Dendritic cell treated with granulocyte-macrophage colony-stimulating factor and Interleukin-4, amounts not matched to agents 40 ng/mL and 50 ng/mL, for 4 days (primary cell): Measurements from ENCODE around the gene GALNT10.

Source experiments
- H3K27ac Mint-ChIP-seq: one replicate; pipeline ENCODE4 v1.8.0; 2022; ENCODE audit warnings: mild to moderate bottlenecking, mixed read lengths
- H3K27me3 Mint-ChIP-seq: one replicate; pipeline ENCODE4 v1.8.0; 2022; ENCODE audit warnings: mild to moderate bottlenecking, mixed read lengths
- H3K36me3 Mint-ChIP-seq: one replicate; pipeline ENCODE4 v1.8.0; 2022; ENCODE audit warnings: low read depth, mixed read lengths
- H3K4me1 Mint-ChIP-seq: one replicate; pipeline ENCODE4 v1.8.0; 2022; ENCODE audit warnings: low read depth, mixed read lengths
- H3K4me3 Mint-ChIP-seq: one replicate; pipeline ENCODE4 v1.8.0; 2022; ENCODE audit warnings: mild to moderate bottlenecking, moderate library complexity, mixed read lengths
- H3K9me3 Mint-ChIP-seq: one replicate; pipeline ENCODE4 v1.8.0; 2022; ENCODE audit warnings: mixed read lengths
- intact Hi-C: fragments of 100-400 bp; cut with micrococcal nuclease; formaldehyde crosslinking; loops from one replicate; pipeline ENCODE4 v1.15.0; 2022

Gene GALNT10

DNA sequence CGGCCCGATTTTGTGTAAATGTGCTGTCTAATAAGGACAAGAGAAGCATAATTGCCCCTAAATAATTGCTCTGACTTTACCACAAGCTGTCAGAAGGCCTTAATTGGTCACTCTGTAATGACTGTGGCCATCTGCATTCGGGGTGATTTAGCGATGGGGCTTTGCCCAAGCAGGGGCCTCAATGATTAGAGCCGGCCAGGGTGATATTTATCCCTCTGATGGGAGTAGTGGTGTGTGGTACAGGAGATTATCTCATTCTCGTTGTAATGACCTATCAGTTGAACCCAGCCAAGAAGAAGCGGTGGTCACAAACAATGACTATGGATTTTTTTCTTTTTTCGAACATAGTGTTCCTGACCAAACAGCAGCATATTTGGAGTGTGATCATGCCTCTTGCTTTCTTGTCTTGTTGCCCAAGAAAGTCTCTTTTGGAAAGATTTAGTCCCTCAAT, 183.2 kb downstream of the GALNT10 start:
- H3K4me1 Mint-ChIP-seq, result no peaks in the 10 kb centered on the region
- H3K27me3 Mint-ChIP-seq, result no peaks in the 10 kb centered on the region
- peaks cover 25% of the 10 kb centered on the region for H3K36me3 Mint-ChIP-seq
- H3K9me3 Mint-ChIP-seq, result no peaks in the 10 kb centered on the region
- no peak overlapping the region for H3K27ac Mint-ChIP-seq
- intact Hi-C loops, result no loop called here
- no peak overlapping the region for H3K4me3 Mint-ChIP-seq

DNA sequence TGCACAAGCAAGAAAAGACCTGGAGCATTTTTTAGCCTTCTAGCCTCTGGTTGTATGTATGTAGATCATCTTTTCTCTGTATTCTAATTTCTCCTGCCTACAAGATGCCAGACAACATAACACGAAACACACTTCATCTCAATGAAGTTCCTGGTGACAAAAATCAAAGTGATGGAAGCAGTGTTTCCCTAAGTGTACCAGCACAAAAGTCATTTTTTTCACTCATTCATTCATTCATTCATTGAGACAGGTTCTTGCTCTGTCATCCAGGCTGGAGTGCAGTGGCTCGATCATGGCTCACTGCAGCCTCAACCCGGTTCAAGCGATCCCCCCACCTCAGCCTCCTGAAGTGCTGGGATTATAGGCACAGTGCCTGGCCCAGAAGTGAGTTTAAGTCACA, 183.7 kb downstream of the GALNT10 start:
- Mint-ChIP-seq H3K9me3 (no peaks in the 10 kb centered on the region), H3K4me1 (no peaks in the 10 kb centered on the region), H3K27me3 (no peaks in the 10 kb centered on the region), H3K27ac (no peak overlapping the region), H3K36me3 (peaks cover 26% of the 10 kb centered on the region), H3K4me3 (no peak overlapping the region)
- intact Hi-C loops, result no loop called here

DNA sequence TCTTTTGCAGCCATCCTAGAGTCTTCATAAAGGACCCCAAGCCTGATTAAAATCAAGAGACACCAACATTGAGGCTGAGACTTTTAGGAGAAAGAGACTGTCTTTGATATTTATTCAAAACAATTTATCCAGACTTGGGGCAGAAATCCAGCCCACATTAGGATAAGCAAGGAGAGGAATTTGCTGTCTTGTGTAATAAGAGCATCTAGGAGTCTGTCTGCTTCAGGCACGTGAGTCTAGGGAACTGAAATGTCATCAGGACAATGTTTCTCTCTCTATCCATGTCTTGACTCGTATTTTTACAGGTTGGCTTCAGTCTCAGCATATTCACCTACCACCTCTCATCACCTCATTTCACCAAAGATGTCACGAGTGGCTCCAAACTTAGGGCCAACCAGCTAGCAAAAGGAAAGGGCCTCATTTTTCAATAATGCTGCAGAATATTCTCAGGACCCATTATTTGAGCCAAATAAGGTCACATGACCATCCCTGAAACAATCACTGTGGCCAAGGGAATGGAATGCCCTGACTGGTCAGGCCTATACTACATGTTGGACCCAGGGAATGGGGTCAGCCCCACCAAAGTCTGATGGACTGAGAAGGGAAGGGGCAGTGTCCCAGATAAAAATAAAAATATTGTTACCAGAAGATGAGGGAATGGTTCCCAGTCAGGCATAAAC, 184.9 kb downstream of the GALNT10 start:
- no peak overlapping the region for H3K27ac Mint-ChIP-seq
- H3K4me3 Mint-ChIP-seq, result no peak overlapping the region
- intact Hi-C loops, result no loop called here
- no peaks in the 10 kb centered on the region for H3K9me3 Mint-ChIP-seq
- H3K4me1 Mint-ChIP-seq, result no peaks in the 10 kb centered on the region
- H3K36me3 Mint-ChIP-seq, result peaks cover 30% of the 10 kb centered on the region
- H3K27me3 Mint-ChIP-seq, result no peaks in the 10 kb centered on the region

DNA sequence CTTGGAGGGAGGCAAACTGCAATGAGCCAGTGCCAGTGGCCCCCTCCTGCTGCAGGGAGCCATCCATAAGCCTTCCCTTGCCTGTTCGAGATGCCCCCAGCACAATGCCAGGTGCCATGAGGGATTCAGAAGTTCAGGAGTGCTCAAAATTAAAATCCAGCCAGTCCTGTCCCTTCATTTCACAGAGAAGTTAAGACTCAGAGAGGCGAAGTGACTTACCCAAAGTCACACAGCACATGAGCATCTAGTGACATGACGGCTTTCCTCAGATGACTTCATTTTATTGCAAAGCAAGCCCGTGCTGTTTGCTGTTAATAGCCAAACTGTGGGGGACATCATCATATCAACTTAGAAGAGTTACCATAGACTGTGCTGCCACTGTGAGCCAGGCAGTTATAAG, 185.9 kb downstream of the GALNT10 start:
- Mint-ChIP-seq H3K9me3 (no peaks in the 10 kb centered on the region), H3K36me3 (peaks cover 39% of the 10 kb centered on the region), H3K4me3 (no peak overlapping the region), H3K27me3 (no peaks in the 10 kb centered on the region), H3K27ac (no peak overlapping the region), H3K4me1 (no peaks in the 10 kb centered on the region)
- intact Hi-C loops, result no loop called here

DNA sequence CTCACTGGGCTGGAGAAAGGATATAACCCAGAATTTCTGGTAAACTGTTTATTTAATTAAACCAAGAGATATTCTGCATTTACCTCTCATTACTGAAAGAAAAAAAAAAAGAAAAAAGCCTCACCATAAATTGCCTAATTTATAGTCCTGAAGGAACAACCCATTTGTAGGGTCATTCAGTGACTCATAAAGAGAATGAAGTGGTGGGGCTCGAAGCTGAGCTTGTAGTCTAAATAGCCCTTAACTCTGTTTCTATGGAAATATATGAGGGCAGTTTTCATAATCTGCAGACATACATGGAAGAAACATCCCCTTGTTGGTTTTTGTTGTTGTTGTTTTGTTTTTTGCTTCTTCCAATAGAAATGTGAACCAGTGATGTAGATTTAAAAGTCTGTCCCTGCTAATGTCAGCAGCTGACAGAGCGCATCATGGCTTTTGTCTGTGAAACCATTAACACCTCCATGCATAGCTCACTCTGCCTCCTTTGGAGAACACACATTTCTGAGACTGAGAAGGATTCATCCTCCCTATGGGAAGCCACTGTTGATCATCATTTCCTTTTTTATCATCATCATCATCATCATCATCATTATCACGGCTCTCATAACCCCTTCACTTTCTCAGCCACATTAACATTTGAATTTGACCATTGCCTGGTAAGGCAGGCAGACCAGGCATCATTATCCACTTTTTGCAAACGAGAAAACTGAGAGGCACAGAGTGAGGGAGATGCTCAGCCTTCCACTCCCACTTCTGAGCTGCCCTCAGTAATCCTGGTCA, 187.4 kb downstream of the GALNT10 start:
- Mint-ChIP-seq H3K9me3 (no peaks in the 10 kb centered on the region), H3K27ac (no peak overlapping the region), H3K4me1 (no peaks in the 10 kb centered on the region), H3K36me3 (peaks cover 47% of the 10 kb centered on the region), H3K4me3 (no peak overlapping the region), H3K27me3 (no peaks in the 10 kb centered on the region)
- intact Hi-C loops, result no loop called here

DNA sequence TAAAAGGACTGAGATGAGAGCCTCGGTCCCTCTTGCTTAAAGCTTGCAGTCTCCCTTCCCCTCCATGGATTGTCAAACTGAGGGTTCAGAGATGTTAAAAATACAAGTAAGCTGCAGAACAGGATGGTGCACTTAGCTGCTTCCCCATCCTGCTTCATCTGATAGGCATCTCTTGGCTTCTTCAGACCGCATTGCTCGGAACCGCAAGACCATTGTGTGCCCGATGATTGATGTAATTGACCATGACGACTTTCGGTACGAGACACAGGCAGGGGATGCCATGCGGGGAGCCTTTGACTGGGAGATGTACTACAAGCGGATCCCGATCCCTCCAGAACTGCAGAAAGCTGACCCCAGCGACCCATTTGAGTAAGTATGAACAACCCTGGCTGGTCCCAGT, 189.7 kb downstream of the GALNT10 start:
- Mint-ChIP-seq H3K27ac (no peak overlapping the region), H3K9me3 (peaks cover 8% of the 10 kb centered on the region), H3K36me3 (peaks cover 59% of the 10 kb centered on the region), H3K4me1 (no peaks in the 10 kb centered on the region), H3K4me3 (no peak overlapping the region), H3K27me3 (no peaks in the 10 kb centered on the region)
- intact Hi-C loops, result no loop called here

DNA sequence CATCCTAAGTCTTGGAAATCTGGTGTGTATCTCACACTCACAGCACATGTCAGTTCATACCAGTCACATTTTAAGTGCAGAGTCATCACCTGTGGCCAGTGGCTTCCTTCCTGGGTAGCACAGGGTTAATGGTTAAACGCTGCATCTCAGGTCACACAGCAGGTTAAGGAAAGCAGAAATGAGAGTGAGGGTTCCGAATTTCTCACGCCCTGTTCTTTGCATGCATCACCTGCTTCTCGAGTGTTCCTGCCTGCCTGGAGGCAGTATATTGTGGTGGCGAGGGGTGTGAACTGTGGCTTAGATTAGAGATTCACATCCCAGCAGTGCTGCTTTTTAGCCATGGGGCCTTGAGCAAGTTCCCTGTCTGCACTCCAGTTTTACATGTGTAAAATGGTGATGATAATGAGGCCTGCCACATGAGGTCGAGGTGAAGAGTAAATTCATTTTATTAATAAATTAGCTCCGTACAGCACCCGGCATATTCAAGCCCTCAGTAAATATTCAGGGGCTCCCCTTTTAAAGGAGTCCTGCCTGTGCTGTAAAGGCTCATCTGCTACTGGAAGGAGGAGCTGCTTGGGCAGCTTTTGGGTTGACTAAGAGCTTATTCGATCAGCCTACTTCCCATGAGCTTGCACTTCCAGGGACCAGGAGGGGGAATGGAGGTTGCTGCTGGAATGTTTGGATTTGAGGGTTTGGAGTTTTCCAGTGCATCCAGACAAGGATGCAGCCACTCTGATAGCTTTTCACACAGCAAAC, 194.1 kb downstream of the GALNT10 start:
- peaks cover 48% of the 10 kb centered on the region for H3K36me3 Mint-ChIP-seq
- H3K4me3 Mint-ChIP-seq, result no peak overlapping the region

DNA sequence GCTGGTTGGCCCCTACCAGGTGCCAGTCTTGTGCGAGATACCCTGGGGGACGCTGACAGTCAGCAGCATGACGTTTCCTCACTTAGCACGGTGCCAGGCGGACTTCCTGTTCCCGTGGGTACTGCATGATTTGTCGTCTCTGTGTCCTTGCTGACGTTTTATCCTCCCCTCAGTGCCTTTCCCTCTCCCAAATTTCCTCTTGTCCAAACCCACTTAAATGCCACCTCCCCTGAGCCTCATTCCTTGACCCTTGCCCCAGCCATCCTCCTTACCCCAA, 194.6 kb downstream of the GALNT10 start:
- H3K27ac Mint-ChIP-seq, result no peak overlapping the region
- intact Hi-C loops, result no loop called here
- H3K27me3 Mint-ChIP-seq, result no peaks in the 10 kb centered on the region
- peaks cover 52% of the 10 kb centered on the region for H3K36me3 Mint-ChIP-seq
- H3K9me3 Mint-ChIP-seq, result peaks cover 8% of the 10 kb centered on the region
- H3K4me3 Mint-ChIP-seq, result no peak overlapping the region
- H3K4me1 Mint-ChIP-seq, result no peaks in the 10 kb centered on the region

More for the DNA sequence above, 194.1 kb downstream of the GALNT10 start:
- Mint-ChIP-seq H3K27me3 (no peaks in the 10 kb centered on the region), H3K9me3 (peaks cover 8% of the 10 kb centered on the region), H3K4me1 (no peaks in the 10 kb centered on the region), H3K27ac (no peak overlapping the region)
- intact Hi-C loops, result no loop called here

DNA sequence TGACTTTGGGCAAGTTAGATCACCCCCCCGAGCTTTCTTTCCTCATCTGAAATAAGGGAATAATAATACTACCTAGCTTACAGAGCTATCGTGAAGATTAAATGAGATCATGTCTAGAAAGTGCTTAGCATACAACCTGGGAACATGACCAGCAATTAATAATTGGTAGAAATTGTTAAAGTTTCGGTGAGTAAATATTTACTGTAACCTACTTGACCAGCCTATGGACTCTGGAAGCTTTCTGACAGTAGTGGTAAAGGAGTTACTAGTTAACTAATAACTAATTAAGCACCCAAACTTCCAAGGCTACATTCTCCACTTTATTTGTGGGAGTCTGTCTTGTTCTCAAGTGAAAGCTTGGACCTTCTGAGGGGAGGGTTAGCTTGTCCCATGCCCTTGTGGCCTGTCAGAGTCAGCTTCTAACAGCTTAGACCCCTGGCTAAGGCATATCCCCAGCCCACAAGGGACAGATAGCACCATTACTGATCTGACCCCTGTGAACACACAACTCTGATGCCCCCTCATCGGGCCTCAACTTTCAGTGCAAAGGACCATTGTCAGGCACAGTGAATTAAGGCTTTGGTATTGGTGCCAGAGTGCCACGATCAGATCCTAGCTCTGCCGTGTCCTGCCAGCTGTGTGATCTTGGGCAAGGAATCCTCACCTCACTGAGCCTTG, 196.6 kb downstream of the GALNT10 start:
- peaks cover 53% of the 10 kb centered on the region for H3K36me3 Mint-ChIP-seq
- H3K4me1 Mint-ChIP-seq, result no peaks in the 10 kb centered on the region
- H3K27me3 Mint-ChIP-seq, result no peaks in the 10 kb centered on the region
- peaks cover 8% of the 10 kb centered on the region for H3K9me3 Mint-ChIP-seq
- H3K27ac Mint-ChIP-seq, result no peak overlapping the region
- intact Hi-C loops, result no loop called here
- H3K4me3 Mint-ChIP-seq, result no peak overlapping the region

DNA sequence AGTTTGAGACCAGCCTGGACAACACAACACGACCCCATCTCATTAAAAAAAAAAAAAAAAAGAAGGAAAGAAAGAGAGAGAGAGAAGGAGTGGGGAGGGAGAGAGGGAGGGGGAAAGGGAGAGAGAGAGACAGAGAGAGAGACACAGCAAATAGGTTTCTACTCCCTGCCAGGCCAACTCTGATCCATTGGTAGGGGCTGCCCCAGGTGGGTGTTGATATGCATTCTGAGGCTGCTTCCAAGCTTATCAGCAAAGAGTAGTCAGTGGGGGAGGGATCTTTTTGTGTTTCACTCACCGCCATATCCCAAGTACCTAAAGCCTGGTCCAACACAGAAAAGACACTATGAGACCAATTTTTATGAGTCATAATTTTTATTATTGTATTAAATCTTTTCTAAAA, 198.3 kb downstream of the GALNT10 start:
- H3K9me3 Mint-ChIP-seq, result peaks cover 2% of the 10 kb centered on the region

DNA sequence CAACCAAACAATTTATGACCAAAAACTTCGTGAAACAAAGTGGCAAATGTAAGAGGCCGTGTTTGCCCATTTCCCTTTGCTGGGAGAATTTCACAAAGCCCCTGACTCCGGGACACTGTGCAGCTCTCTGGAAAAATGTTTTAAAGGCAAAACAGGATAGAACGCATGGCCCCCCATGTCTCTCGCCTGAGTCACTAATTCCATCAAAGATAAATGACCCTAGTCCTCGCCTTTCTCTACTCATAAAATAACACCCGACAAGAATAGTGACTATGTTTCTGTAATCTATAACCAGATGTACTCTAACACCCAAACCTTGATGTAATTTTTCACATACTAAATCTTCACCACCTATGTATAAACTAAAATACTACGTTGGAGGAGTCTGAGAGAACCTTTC, 199.6 kb downstream of the GALNT10 start:
- peaks cover 69% of the 10 kb centered on the region for H3K36me3 Mint-ChIP-seq
- no peaks in the 10 kb centered on the region for H3K9me3 Mint-ChIP-seq
- H3K4me1 Mint-ChIP-seq, result no peaks in the 10 kb centered on the region
- intact Hi-C loops, result no loop called here
- no peak overlapping the region for H3K4me3 Mint-ChIP-seq
- H3K27ac Mint-ChIP-seq, result no peak overlapping the region
- H3K27me3 Mint-ChIP-seq, result no peaks in the 10 kb centered on the region

More for the DNA sequence above, 198.3 kb downstream of the GALNT10 start:
- no peaks in the 10 kb centered on the region for H3K27me3 Mint-ChIP-seq
- intact Hi-C loops, result no loop called here
- H3K4me1 Mint-ChIP-seq, result no peaks in the 10 kb centered on the region
- H3K36me3 Mint-ChIP-seq, result peaks cover 59% of the 10 kb centered on the region
- no peak overlapping the region for H3K4me3 Mint-ChIP-seq
- no peak overlapping the region for H3K27ac Mint-ChIP-seq

DNA sequence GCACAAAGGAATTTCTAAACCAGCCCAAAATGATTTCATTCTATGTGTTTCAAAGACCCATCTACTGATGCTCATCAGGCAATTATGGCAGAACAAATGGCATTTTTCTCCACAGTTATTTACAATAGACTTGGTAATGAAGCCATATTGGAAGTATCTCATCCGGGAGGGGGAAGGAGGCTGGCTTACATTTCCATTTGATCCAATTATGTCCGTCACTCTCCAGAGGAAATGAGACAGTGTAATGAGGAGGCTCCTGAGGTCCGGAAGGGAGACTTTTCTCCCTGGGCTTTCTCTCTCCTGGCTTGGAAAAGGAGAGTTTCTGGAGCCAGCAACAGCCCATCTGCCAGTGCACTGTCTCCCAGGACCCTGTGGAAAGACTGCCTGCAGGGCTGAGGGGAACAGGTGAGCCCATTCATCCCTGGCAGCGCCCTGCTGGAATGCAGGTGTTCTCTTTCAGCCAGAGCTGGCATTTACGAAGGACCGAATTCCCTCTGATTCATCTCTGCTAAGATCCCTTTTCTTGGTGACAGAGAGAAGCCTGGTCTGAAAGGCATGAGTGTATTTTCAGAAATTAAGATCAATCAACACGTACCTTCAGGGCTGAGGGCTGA, 200.3 kb downstream of the GALNT10 start:
- no peak overlapping the region for H3K4me3 Mint-ChIP-seq
- no peaks in the 10 kb centered on the region for H3K27me3 Mint-ChIP-seq
- H3K4me1 Mint-ChIP-seq, result no peaks in the 10 kb centered on the region
- intact Hi-C loops, result no loop called here
- no peak overlapping the region for H3K27ac Mint-ChIP-seq
- no peaks in the 10 kb centered on the region for H3K9me3 Mint-ChIP-seq
- peaks cover 68% of the 10 kb centered on the region for H3K36me3 Mint-ChIP-seq

DNA sequence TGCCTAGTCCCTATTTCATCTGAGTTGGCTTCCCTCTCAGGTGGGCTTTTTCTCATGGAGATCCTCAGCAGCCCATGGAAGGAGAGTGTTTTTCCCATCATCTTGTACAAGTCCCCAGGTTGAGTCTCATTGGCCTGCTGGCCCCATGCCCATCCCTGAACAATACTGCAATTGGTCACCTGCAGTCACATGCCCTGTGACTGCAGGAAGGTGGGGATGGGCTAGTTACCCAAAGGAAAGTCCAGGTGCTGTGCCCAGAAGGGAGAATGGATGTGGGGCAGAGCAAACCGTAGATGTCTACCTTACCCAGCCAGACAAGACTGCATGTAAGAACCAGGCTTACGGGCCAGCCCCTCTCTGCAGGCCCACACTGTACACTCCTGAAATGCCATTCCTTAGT, 201.3 kb downstream of the GALNT10 start:
- no peaks in the 10 kb centered on the region for H3K9me3 Mint-ChIP-seq
- intact Hi-C loops, result no loop called here
- no peak overlapping the region for H3K4me3 Mint-ChIP-seq
- peaks cover 63% of the 10 kb centered on the region for H3K36me3 Mint-ChIP-seq
- no peak overlapping the region for H3K27ac Mint-ChIP-seq
- no peaks in the 10 kb centered on the region for H3K27me3 Mint-ChIP-seq
- H3K4me1 Mint-ChIP-seq, result no peaks in the 10 kb centered on the region
